C4-2B (cell line): ENCODE data around the gene RPRML.

Source experiments
- CTCF ChIP-seq: fragments of 450-650 bp; conservative IDR thresholded peaks from 2 replicates; pipeline ENCODE4 v1.5.1; 2017; ENCODE audit warnings: mild to moderate bottlenecking
- ZFX ChIP-seq: fragments of 450-650 bp; IDR thresholded peaks from 2 replicates; pipeline ENCODE4 v1.6.1; 2017

GRCh38 chr17:46964315-46965265, 14.5 kb downstream of the RPRML start:
- TF ChIP-seq CTCF: no peak
- TF ChIP-seq ZFX: no peak
